Osteoblast (primary cell): ENCODE results near the gene KRTAP13-1. TPM values are rescaled to one million over a fixed set of nuclear protein-coding genes. Genes with fewer than 3 reads are reported as not detected.

Experiments
- DNase-seq: peaks from one replicate; pipeline ENCODE4 v3.0.0; 2011; ENCODE audit warnings: low spot score, mixed read lengths; ENCODE audit not compliant: insufficient read length; ENCODE audit errors: missing footprints
- H2AFZ ChIP-seq: 2 replicates; pipeline ENCODE4 v1.6.0; 2011; ENCODE audit warnings: mild to moderate bottlenecking, low read length
- H3K27ac ChIP-seq: 2 replicates; pipeline ENCODE4 v1.5.1; 2011; ENCODE audit warnings: mild to moderate bottlenecking, low read depth, low read length, moderate library complexity
- H3K27me3 ChIP-seq: 2 replicates; pipeline ENCODE4 v1.6.0; 2012; ENCODE audit warnings: mild to moderate bottlenecking, control low read depth, inconsistent platforms, low read length, moderate library complexity; ENCODE audit not compliant: insufficient read depth
- H3K36me3 ChIP-seq: 2 replicates; pipeline ENCODE4 v1.5.1; 2011; ENCODE audit warnings: mild to moderate bottlenecking, low read length, control low read depth, moderate library complexity; ENCODE audit not compliant: insufficient read depth
- H3K4me1 ChIP-seq: 2 replicates; pipeline ENCODE4 v1.5.1; 2011; ENCODE audit warnings: mild to moderate bottlenecking, low read length, control low read depth, moderate library complexity; ENCODE audit not compliant: insufficient read depth
- H3K4me2 ChIP-seq: 2 replicates; pipeline ENCODE4 v1.6.0; 2011; ENCODE audit warnings: mild to moderate bottlenecking, low read length; ENCODE audit not compliant: insufficient read depth
- H3K4me3 ChIP-seq: fragments of 200-600 bp; sonication (generic); 3 replicates; pipeline ENCODE4 v1.5.1; 2012; ENCODE audit warnings: mild to moderate bottlenecking, low read length, inconsistent platforms; ENCODE audit not compliant: insufficient read depth
- H3K79me2 ChIP-seq: 2 replicates; pipeline ENCODE4 v1.6.0; 2012; ENCODE audit warnings: mild to moderate bottlenecking, low read length, control low read depth, inconsistent platforms; ENCODE audit not compliant: insufficient read depth
- H3K9me3 ChIP-seq: 2 replicates; pipeline ENCODE4 v1.5.1; 2011; ENCODE audit warnings: low read depth, low read length, control low read depth
- H4K20me1 ChIP-seq: 2 replicates; pipeline ENCODE4 v1.6.0; 2012; ENCODE audit warnings: mild to moderate bottlenecking, low read length, control low read depth; ENCODE audit not compliant: insufficient read depth
- total RNA-seq: library from RNA; depleted of rRNA; stranded (reverse); fragments of >200 nt; gene quantifications from 2 replicates; pipeline ENCODE4 v1.2.3, GENCODE V29; 2012
- TF ChIP-seq, protein P1 (sequence below): IDR thresholded peaks from 2 replicates; pipeline ENCODE4 v1.5.1; 2011; ENCODE audit warnings: mild to moderate bottlenecking, low read depth, low read length, moderate library complexity; ENCODE audit errors: extremely low read depth

KRTAP13-1 gene
- total RNA-seq, 1 donor, result not detected

GRCh38 chr21:30391492-30392025 is 4.3 kb upstream of the KRTAP13-1 start:
- Histone ChIP-seq H3K9me3 (no peaks in the 10 kb centered on the region), H3K4me3 (no peak overlapping the region), H2AFZ (no peak overlapping the region), H3K4me1 (no peaks in the 10 kb centered on the region), H3K27me3 (no peaks in the 10 kb centered on the region), H3K36me3 (no peaks in the 10 kb centered on the region), H4K20me1 (no peaks in the 10 kb centered on the region), H3K4me2 (no peak overlapping the region), H3K79me2 (no peaks in the 10 kb centered on the region), H3K27ac (no peak overlapping the region)
- TF ChIP-seq, protein P1, sequence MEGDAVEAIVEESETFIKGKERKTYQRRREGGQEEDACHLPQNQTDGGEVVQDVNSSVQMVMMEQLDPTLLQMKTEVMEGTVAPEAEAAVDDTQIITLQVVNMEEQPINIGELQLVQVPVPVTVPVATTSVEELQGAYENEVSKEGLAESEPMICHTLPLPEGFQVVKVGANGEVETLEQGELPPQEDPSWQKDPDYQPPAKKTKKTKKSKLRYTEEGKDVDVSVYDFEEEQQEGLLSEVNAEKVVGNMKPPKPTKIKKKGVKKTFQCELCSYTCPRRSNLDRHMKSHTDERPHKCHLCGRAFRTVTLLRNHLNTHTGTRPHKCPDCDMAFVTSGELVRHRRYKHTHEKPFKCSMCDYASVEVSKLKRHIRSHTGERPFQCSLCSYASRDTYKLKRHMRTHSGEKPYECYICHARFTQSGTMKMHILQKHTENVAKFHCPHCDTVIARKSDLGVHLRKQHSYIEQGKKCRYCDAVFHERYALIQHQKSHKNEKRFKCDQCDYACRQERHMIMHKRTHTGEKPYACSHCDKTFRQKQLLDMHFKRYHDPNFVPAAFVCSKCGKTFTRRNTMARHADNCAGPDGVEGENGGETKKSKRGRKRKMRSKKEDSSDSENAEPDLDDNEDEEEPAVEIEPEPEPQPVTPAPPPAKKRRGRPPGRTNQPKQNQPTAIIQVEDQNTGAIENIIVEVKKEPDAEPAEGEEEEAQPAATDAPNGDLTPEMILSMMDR, result no peak
- no peak for DNase-seq

GRCh38 chr21:30408782-30409494 is 13.1 kb downstream of the KRTAP13-1 start:
- peak; percentile 25 for DNase-seq
- no peak overlapping the region for H3K4me2 ChIP-seq

GRCh38 chr21:30415993-30416392 is 20.2 kb downstream of the KRTAP13-1 start:
- no peak overlapping the region for H3K4me2 ChIP-seq
- no peaks in the 10 kb centered on the region for H3K27me3 ChIP-seq
- no peak overlapping the region for H3K27ac ChIP-seq
- TF ChIP-seq, protein P1, result no peak
- no peak overlapping the region for H2AFZ ChIP-seq
- no peaks in the 10 kb centered on the region for H3K36me3 ChIP-seq
- no peaks in the 10 kb centered on the region for H3K79me2 ChIP-seq
- no peak for DNase-seq
- H4K20me1 ChIP-seq, result no peaks in the 10 kb centered on the region
- no peaks in the 10 kb centered on the region for H3K4me1 ChIP-seq
- no peak overlapping the region for H3K4me3 ChIP-seq
- H3K9me3 ChIP-seq, result peaks cover 2% of the 10 kb centered on the region

More at GRCh38 chr21:30408782-30409494, 13.1 kb downstream of the KRTAP13-1 start:
- Histone ChIP-seq H2AFZ (peak overlapping the region; percentile 76), H3K36me3 (no peaks in the 10 kb centered on the region), H4K20me1 (no peaks in the 10 kb centered on the region), H3K9me3 (peaks cover 2% of the 10 kb centered on the region), H3K4me3 (no peak overlapping the region), H3K27ac (no peak overlapping the region), H3K4me1 (no peaks in the 10 kb centered on the region), H3K79me2 (no peaks in the 10 kb centered on the region), H3K27me3 (no peaks in the 10 kb centered on the region)
- TF ChIP-seq, protein P1, result no peak

- no peak for DNase-seq
- Histone ChIP-seq H4K20me1 (no peaks in the 10 kb centered on the region), H3K79me2 (no peaks in the 10 kb centered on the region), H2AFZ (no peak within 1 kb of the TSS), H3K9me3 (no peaks in the 10 kb centered on the region), H3K27me3 (no peaks in the 10 kb centered on the region), H3K36me3 (no peaks in the 10 kb centered on the region), H3K4me1 (no peaks in the 10 kb centered on the region), H3K27ac (no peak within 1 kb of the TSS), H3K4me2 (no peak within 1 kb of the TSS), H3K4me3 (no peak within 1 kb of the TSS)
- TF ChIP-seq, protein P1, result no peak
Observed at GRCh38 chr21:30425826-30426225, 30.0 kb downstream of the KRTAP13-1 start, which contains the start of gene KRTAP13-3. Gene KRTAP13-3 (minus strand): TSS chr21:30425926. CDS start chr21:30425912, 14 bp downstream.
